ENCODE data around the gene HABP4.

DNA sequence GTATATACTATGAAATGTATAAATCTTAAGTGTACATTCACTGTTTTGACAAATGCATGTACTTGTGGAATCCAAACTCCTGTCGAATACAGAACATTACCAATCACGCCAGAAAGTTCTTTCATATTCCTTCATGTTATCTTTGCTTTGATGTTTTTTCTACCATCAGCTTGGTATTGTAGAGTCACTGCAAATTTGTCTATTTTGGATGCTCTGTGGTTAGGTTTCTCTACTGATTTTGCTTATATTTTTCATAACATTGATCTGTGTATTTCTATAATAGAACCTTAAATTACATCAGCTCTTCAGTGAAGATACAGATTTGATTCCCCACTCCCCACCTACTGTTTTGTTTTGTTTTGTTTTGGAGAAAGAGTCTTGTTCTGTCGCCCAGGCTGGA is 30.8 kb downstream of the HABP4 start:
- TF ChIP-seq, protein P1, sequence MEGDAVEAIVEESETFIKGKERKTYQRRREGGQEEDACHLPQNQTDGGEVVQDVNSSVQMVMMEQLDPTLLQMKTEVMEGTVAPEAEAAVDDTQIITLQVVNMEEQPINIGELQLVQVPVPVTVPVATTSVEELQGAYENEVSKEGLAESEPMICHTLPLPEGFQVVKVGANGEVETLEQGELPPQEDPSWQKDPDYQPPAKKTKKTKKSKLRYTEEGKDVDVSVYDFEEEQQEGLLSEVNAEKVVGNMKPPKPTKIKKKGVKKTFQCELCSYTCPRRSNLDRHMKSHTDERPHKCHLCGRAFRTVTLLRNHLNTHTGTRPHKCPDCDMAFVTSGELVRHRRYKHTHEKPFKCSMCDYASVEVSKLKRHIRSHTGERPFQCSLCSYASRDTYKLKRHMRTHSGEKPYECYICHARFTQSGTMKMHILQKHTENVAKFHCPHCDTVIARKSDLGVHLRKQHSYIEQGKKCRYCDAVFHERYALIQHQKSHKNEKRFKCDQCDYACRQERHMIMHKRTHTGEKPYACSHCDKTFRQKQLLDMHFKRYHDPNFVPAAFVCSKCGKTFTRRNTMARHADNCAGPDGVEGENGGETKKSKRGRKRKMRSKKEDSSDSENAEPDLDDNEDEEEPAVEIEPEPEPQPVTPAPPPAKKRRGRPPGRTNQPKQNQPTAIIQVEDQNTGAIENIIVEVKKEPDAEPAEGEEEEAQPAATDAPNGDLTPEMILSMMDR (IDR thresholded peaks at IDR 0.05), result no peak
- no peak for TF ChIP-seq POLR2A (IDR thresholded peaks at IDR 0.05)
